ENCODE measurements around the gene TEAD1. TPM values are rescaled to one million over a fixed set of nuclear protein-coding genes. Genes with fewer than 3 reads are reported as not detected.
A peak's percentile ranks its signal among the peaks of the same experiment; 100 is the strongest.

TEAD1 gene
- polyA plus RNA-seq, 2 donors, result 10.4 to 11.2 TPM

- H3K9me3 ChIP-seq (ENCODE audit: control insufficient read depth in 2 of 2, insufficient read depth in 1 of 2, low read depth in 1 of 2, low read length in 1 of 2), result no peaks in the 10 kb centered on the region
- peak overlapping the region in 1 of 2 donors; percentile 51 for H3K27ac ChIP-seq (ENCODE audit: low read depth in 2 of 2, low read length in 1 of 2)
- no peaks in the 10 kb centered on the region for H3K36me3 ChIP-seq (ENCODE audit: control insufficient read depth in 2 of 2, insufficient read depth in 2 of 2, low read length in 1 of 2)
- H3K27me3 ChIP-seq (ENCODE audit: control insufficient read depth in 1 of 2, insufficient read depth in 2 of 2, low read length in 2 of 2), result no peaks in the 10 kb centered on the region
- H3K4me3 ChIP-seq (ENCODE audit: low read depth in 1 of 2, low read length in 2 of 2), result no peak overlapping the region
- WGBS, 2 donors, result 78 to 79% methylated on average over 3 of the region's 3 CpGs
- peaks cover 3 to 6% of the 10 kb centered on the region in 2 donors for H3K4me1 ChIP-seq (ENCODE audit: control insufficient read depth in 2 of 2, insufficient read depth in 2 of 2, low read length in 1 of 2)
Measured at GRCh38 chr11:12846786-12847615, 172.8 kb downstream of the TEAD1 start.

DNA sequence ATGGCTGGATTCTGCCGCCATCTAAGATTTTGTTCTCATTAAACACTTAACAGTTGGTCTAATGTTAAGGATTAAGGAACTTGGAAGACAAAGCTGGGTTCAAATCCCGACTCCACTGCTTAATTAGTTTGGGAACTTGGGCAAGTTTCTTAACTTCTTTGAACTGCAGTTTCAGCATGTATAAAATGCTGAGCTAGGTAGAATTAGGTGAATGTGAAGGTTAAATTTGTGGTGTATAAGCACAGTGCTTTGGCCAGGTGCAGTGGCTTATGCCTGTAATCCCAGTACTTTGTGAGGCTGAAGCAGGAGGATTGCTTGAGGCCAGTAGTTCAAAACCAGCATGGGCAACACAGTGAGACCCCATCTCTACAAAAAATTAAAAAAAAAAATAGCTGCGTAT is 174.2 kb downstream of the TEAD1 start:
- WGBS, 2 donors, result 88 to 95% methylated on average over 3 of the region's 3 CpGs
- H3K9me3 ChIP-seq (ENCODE audit: control insufficient read depth in 2 of 2, insufficient read depth in 1 of 2, low read depth in 1 of 2, low read length in 1 of 2), result no peaks in the 10 kb centered on the region

GRCh38 chr11:12853325-12853651 is 179.1 kb downstream of the TEAD1 start:
- Histone ChIP-seq H3K27me3 (ENCODE audit: control insufficient read depth in 1 of 2, insufficient read depth in 2 of 2, low read length in 2 of 2) (no peaks in the 10 kb centered on the region), H3K36me3 (ENCODE audit: control insufficient read depth in 2 of 2, insufficient read depth in 2 of 2, low read length in 1 of 2) (no peaks in the 10 kb centered on the region), H3K4me3 (ENCODE audit: low read depth in 1 of 2, low read length in 2 of 2) (no peak overlapping the region), H3K9me3 (ENCODE audit: control insufficient read depth in 2 of 2, insufficient read depth in 1 of 2, low read depth in 1 of 2, low read length in 1 of 2) (no peaks in the 10 kb centered on the region), H3K27ac (ENCODE audit: low read depth in 2 of 2, low read length in 1 of 2) (peak overlapping the region; percentile 58 to 66), H3K4me1 (ENCODE audit: control insufficient read depth in 2 of 2, insufficient read depth in 2 of 2, low read length in 1 of 2) (peaks cover 0 to 4% of the 10 kb centered on the region in 2 donors)
- WGBS, 2 donors, result 15 to 18% methylated on average over 1 of the region's 1 CpG

More for the DNA sequence above, 174.2 kb downstream of the TEAD1 start:
- Histone ChIP-seq H3K36me3 (ENCODE audit: control insufficient read depth in 2 of 2, insufficient read depth in 2 of 2, low read length in 1 of 2) (no peaks in the 10 kb centered on the region), H3K4me1 (ENCODE audit: control insufficient read depth in 2 of 2, insufficient read depth in 2 of 2, low read length in 1 of 2) (peaks cover 6 to 7% of the 10 kb centered on the region in 2 donors), H3K27me3 (ENCODE audit: control insufficient read depth in 1 of 2, insufficient read depth in 2 of 2, low read length in 2 of 2) (no peaks in the 10 kb centered on the region), H3K27ac (ENCODE audit: low read depth in 2 of 2, low read length in 1 of 2) (no peak overlapping the region), H3K4me3 (ENCODE audit: low read depth in 1 of 2, low read length in 2 of 2) (no peak overlapping the region)

GRCh38 chr11:12853652-12854296 is 179.6 kb downstream of the TEAD1 start:
- Histone ChIP-seq H3K4me3 (ENCODE audit: low read depth in 1 of 2, low read length in 2 of 2) (peak overlapping the region in 1 of 2 donors; percentile 13), H3K9me3 (ENCODE audit: control insufficient read depth in 2 of 2, insufficient read depth in 1 of 2, low read depth in 1 of 2, low read length in 1 of 2) (no peaks in the 10 kb centered on the region), H3K27me3 (ENCODE audit: control insufficient read depth in 1 of 2, insufficient read depth in 2 of 2, low read length in 2 of 2) (no peaks in the 10 kb centered on the region), H3K27ac (ENCODE audit: low read depth in 2 of 2, low read length in 1 of 2) (peak overlapping the region; percentile 66 to 72), H3K4me1 (ENCODE audit: control insufficient read depth in 2 of 2, insufficient read depth in 2 of 2, low read length in 1 of 2) (peaks cover 0 to 4% of the 10 kb centered on the region in 2 donors), H3K36me3 (ENCODE audit: control insufficient read depth in 2 of 2, insufficient read depth in 2 of 2, low read length in 1 of 2) (no peaks in the 10 kb centered on the region)
- 36 to 49% methylated on average over 7 of the region's 7 CpGs for WGBS, 2 donors

GRCh38 chr11:12854297-12854661 is 180.1 kb downstream of the TEAD1 start:
- H3K4me1 ChIP-seq (ENCODE audit: control insufficient read depth in 2 of 2, insufficient read depth in 2 of 2, low read length in 1 of 2), result peaks cover 0 to 4% of the 10 kb centered on the region in 2 donors
- H3K27me3 ChIP-seq (ENCODE audit: control insufficient read depth in 1 of 2, insufficient read depth in 2 of 2, low read length in 2 of 2), result no peaks in the 10 kb centered on the region
- WGBS, 2 donors, result 63 to 66% methylated on average over 3 of the region's 3 CpGs
- no peak overlapping the region for H3K4me3 ChIP-seq (ENCODE audit: low read depth in 1 of 2, low read length in 2 of 2)
- H3K36me3 ChIP-seq (ENCODE audit: control insufficient read depth in 2 of 2, insufficient read depth in 2 of 2, low read length in 1 of 2), result no peaks in the 10 kb centered on the region
- no peaks in the 10 kb centered on the region for H3K9me3 ChIP-seq (ENCODE audit: control insufficient read depth in 2 of 2, insufficient read depth in 1 of 2, low read depth in 1 of 2, low read length in 1 of 2)
- H3K27ac ChIP-seq (ENCODE audit: low read depth in 2 of 2, low read length in 1 of 2), result peak overlapping the region; percentile 66 to 72

- Histone ChIP-seq H3K27me3 (ENCODE audit: control insufficient read depth in 1 of 2, insufficient read depth in 2 of 2, low read length in 2 of 2) (no peaks in the 10 kb centered on the region), H3K27ac (ENCODE audit: low read depth in 2 of 2, low read length in 1 of 2) (peak overlapping the region; percentile 18 to 66), H3K4me3 (ENCODE audit: low read depth in 1 of 2, low read length in 2 of 2) (no peak overlapping the region), H3K9me3 (ENCODE audit: control insufficient read depth in 2 of 2, insufficient read depth in 1 of 2, low read depth in 1 of 2, low read length in 1 of 2) (no peaks in the 10 kb centered on the region), H3K36me3 (ENCODE audit: control insufficient read depth in 2 of 2, insufficient read depth in 2 of 2, low read length in 1 of 2) (no peaks in the 10 kb centered on the region), H3K4me1 (ENCODE audit: control insufficient read depth in 2 of 2, insufficient read depth in 2 of 2, low read length in 1 of 2) (peaks cover 0 to 4% of the 10 kb centered on the region in 2 donors)
- WGBS, 2 donors, result 83 to 95% methylated on average over 3 of the region's 3 CpGs
Measured at GRCh38 chr11:12854829-12855228, 180.6 kb downstream of the TEAD1 start.

GRCh38 chr11:12856338-12856737 is 182.1 kb downstream of the TEAD1 start:
- H3K36me3 ChIP-seq (ENCODE audit: control insufficient read depth in 2 of 2, insufficient read depth in 2 of 2, low read length in 1 of 2), result no peaks in the 10 kb centered on the region
- H3K27ac ChIP-seq (ENCODE audit: low read depth in 2 of 2, low read length in 1 of 2), result no peak overlapping the region
- WGBS, 2 donors, result 65 to 75% methylated on average over 3 of the region's 3 CpGs
- no peaks in the 10 kb centered on the region for H3K27me3 ChIP-seq (ENCODE audit: control insufficient read depth in 1 of 2, insufficient read depth in 2 of 2, low read length in 2 of 2)
- H3K4me3 ChIP-seq (ENCODE audit: low read depth in 1 of 2, low read length in 2 of 2), result no peak overlapping the region
- H3K4me1 ChIP-seq (ENCODE audit: control insufficient read depth in 2 of 2, insufficient read depth in 2 of 2, low read length in 1 of 2), result peaks cover 0 to 4% of the 10 kb centered on the region in 2 donors
- H3K9me3 ChIP-seq (ENCODE audit: control insufficient read depth in 2 of 2, insufficient read depth in 1 of 2, low read depth in 1 of 2, low read length in 1 of 2), result no peaks in the 10 kb centered on the region

DNA sequence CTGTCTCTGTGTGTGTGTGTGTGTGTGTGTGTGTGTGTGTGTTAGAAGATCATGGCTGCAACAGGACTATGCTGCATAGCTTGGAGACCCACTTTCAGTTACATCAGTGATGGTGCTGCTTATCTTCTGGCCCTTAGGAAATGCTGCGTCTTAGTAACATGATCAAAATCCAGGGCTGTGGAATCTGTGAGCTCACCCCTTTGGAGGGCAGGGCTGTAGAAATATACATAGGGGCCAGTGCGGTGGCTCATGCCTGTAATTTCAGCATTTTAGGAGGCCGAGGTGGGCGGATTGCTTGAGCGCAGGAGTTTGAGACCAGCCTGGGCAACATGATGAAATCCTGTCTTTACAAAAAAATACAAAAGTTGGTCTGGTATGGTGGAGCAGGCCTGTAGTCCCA is 183.4 kb downstream of the TEAD1 start:
- Histone ChIP-seq H3K4me1 (ENCODE audit: control insufficient read depth in 2 of 2, insufficient read depth in 2 of 2, low read length in 1 of 2) (peaks cover 0 to 4% of the 10 kb centered on the region in 2 donors), H3K27ac (ENCODE audit: low read depth in 2 of 2, low read length in 1 of 2) (no peak overlapping the region), H3K9me3 (ENCODE audit: control insufficient read depth in 2 of 2, insufficient read depth in 1 of 2, low read depth in 1 of 2, low read length in 1 of 2) (no peaks in the 10 kb centered on the region), H3K4me3 (ENCODE audit: low read depth in 1 of 2, low read length in 2 of 2) (no peak overlapping the region), H3K36me3 (ENCODE audit: control insufficient read depth in 2 of 2, insufficient read depth in 2 of 2, low read length in 1 of 2) (no peaks in the 10 kb centered on the region), H3K27me3 (ENCODE audit: control insufficient read depth in 1 of 2, insufficient read depth in 2 of 2, low read length in 2 of 2) (no peaks in the 10 kb centered on the region)
- 96% methylated on average over 5 of the region's 5 CpGs for WGBS, 2 donors

GRCh38 chr11:12859872-12860657 is 185.8 kb downstream of the TEAD1 start:
- Histone ChIP-seq H3K36me3 (ENCODE audit: control insufficient read depth in 2 of 2, insufficient read depth in 2 of 2, low read length in 1 of 2) (no peaks in the 10 kb centered on the region), H3K9me3 (ENCODE audit: control insufficient read depth in 2 of 2, insufficient read depth in 1 of 2, low read depth in 1 of 2, low read length in 1 of 2) (no peaks in the 10 kb centered on the region), H3K4me1 (ENCODE audit: control insufficient read depth in 2 of 2, insufficient read depth in 2 of 2, low read length in 1 of 2) (no peaks in the 10 kb centered on the region), H3K27ac (ENCODE audit: low read depth in 2 of 2, low read length in 1 of 2) (no peak overlapping the region), H3K4me3 (ENCODE audit: low read depth in 1 of 2, low read length in 2 of 2) (no peak overlapping the region), H3K27me3 (ENCODE audit: control insufficient read depth in 1 of 2, insufficient read depth in 2 of 2, low read length in 2 of 2) (no peaks in the 10 kb centered on the region)
- WGBS, 2 donors, result 91 to 93% methylated on average over 3 of the region's 3 CpGs

All from esophagus (tissue), 2 donors.